GOT3 (cell line): ENCODE data around the gene PNPT1.
A peak's percentile ranks its signal among the peaks of the same experiment; 100 is the strongest.
"Not testable (repeated sequence)": the region's sequence is repeated elsewhere in the genome, so short reads cannot be mapped to it uniquely, and the experiment has no call there.

Experiments
- DNase-seq: peaks from one replicate; lab custom pipeline; 2025; ENCODE audit warnings: mixed read lengths; lab: John Stamatoyannopoulos, UW

PNPT1 gene

DNA sequence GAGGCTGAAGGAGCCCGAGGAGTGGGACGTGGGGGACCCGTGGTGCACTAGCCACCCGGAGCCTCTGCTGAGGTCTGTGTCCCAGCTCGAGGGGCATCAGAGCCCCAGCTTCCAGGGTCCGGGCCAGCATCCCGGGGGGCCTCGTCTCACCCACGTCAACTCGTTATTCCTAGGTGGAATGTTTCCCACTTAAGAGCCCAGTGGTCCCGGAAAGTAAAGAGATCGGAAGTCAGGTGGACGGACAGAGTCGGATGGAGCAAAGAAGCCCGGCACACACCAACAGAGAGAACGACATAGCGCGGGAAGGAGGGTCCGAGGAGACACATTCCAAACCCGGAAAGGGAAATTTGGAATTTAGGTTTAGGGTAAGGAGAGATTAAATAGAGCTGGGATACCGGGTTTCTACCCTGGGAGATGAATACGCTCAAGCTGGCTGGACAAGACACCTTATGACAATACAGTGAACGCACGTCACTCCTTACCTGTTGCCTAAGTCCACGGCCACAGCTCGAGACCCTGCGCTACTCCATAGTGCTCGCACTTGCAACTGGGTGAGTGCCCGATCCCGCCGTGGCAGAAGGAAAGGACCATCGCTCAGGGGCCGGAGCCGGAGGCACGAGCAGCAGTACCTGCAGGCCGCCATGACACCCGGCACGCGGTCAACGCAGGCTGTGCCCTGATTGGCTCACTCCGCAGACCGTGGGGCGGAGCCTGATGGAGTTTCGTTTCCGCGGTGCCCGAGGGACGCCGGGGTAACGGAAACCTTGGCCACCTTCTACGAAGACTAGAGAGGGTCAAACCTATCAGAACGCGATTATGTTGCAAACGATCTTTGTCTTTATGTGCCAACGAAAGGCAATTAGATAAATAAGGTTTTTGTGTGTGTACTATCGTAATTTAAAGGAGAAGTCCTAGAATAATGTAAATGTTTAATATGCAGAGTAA is at the start of gene PNPT1:
Gene PNPT1 (minus strand): TSS at position 664 of the 945 bp plus-strand sequence. CDS start 21 bp downstream, at position 643.
- peak; percentile 58 for DNase-seq

DNA sequence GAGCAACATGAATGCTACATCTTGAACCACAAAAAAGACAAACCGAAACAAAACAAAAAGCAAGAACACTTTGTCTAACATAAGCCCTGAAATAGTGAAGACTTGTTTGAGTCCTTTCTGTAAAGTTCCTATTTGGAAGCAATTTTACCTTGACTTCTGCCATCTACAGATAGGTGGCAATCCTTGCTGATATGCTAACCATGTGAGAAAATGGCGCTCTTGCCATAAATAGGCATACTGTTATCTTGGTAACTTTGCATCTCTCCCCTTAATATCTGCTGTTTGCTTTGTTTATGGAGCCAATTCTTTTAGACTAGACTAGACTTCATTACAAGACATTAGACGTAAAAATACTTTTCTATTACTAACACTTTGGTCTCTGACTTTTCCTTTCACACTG is 49.4 kb upstream of the PNPT1 start:
- no peak for DNase-seq

DNA sequence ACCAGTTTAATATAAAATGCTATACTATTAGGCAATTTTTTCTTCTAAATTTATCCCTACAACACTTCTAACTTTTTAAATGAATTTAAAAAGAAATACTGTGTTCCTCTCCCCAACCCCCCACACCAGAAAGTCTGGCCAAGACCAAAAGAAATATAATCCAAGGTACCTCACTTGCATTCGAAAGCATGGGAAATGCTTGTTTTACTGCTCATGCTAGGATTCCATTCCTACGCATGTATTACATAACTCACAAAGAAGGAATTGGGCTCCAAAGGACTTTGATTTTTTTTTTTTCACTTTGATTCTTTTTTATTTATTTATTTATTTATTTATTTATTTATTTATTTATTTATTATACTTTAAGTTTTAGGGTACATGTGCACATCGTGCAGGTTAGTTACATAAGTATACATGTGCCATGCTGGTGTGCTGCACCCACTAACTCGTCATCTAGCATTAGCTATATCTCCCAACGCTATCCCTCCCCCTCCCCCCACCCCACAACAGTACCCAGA is 42.4 kb upstream of the PNPT1 start:
- not testable (repeated sequence) for DNase-seq

DNA sequence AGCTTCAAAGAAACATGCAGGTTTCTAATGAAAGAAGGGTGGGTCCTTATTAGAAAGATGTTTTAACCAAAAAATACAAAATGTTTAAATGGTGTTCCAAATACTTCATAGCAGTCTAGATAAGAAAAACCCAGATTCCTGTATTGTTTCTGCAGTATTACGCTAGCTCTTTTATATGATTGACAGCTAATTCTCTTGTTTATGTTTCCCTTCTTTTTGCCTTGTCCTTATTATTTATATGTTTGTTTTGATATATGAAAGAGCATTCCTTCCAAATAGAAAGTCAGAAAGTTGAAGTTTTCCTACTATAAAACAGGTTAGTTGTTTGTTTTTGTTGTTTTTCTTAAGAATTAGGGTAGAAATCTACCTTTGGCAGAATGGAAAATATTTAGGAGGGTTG is 41.1 kb upstream of the PNPT1 start:
- no peak for DNase-seq

DNA sequence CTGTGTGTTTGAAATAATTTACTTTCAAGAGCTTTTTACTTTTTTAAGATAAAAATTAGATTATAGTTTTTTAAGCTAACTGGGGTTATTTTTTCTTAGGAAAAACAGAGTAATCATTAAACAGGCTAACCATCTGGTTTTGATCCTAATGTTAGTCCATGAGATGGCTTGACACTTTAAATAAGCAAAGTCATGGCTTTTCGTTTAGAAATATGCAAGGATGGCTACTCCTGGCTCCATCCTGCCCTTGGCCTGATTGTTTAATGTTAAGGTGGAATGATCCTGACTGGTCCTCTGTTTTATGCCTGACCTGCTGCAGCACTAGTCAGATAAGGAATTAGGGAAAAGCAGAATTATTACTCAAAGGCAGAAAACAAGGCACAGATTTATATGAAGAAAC is 39.7 kb upstream of the PNPT1 start:
- DNase-seq = no peak

DNA sequence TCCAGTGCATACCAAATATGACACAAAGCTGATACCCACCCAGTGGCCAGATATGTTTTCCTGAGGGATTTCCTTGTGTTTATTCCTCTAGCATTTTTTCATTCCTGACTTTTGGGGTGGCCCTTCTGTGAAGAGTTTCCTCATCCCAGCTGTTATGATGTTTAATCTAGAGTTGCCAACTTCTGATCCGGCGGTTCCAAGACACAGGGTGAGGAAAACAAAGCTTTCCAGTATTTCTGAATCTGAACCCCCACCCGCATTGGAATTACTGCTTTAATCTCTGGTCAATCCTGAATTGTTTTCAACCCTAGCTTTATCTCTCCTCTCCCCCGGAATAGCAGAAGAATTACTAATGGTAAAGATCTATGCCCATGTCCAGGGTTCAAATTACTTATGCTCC is 39.2 kb upstream of the PNPT1 start:
- no peak for DNase-seq

DNA sequence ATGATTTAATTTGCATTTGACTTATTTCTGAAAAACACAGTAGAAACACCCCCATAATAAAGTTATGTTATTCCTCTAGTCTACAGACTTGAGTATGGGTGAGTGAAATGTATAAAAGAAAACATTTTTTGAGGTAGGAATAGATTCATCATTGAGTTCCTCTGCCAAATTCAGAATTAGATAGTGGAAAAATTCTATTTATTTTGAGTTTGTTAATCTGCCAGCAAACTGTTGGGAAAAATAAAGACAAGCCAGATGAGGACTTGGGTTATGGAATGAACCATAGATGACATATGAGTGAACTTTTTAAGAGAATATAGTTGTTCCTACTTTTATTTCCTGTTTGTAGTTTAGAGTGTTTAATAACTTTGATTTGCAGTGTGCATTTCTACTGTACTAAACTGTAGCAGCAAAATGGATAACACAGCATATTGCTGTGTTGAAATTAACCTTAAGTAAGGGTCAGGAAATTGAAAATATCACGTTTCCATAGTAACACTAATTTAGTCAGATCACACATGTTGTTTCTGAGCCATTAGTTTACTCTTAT is 35.6 kb upstream of the PNPT1 start:
- DNase-seq = no peak

DNA sequence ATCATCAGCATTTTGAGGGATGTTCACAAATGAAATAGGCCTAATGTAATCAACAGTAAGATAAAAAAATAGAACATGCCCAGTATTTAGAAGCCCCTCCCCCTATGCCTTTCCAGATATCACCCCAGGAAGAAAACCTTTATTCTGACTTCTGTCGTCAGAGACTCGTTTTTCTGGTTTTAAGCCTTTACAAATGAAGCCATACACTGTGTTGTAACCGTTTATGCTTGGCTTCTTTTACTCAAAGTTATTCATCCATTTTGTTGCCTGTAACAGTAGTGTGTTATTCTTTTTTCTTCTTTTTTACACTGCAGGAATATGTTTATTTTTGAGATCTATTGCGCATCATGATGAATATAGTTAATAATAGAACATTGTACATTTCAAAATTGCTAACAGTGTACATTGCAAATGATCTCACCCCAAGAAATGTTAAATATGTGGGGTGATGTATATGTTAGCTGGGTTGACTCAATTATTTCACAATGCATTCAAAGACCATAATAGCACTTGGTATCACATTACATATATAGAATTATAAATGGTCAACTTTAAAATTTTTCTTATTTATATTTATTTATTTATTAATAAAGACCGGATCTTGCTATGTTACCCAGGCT is 28.1 kb upstream of the PNPT1 start:
- DNase-seq = no peak

DNA sequence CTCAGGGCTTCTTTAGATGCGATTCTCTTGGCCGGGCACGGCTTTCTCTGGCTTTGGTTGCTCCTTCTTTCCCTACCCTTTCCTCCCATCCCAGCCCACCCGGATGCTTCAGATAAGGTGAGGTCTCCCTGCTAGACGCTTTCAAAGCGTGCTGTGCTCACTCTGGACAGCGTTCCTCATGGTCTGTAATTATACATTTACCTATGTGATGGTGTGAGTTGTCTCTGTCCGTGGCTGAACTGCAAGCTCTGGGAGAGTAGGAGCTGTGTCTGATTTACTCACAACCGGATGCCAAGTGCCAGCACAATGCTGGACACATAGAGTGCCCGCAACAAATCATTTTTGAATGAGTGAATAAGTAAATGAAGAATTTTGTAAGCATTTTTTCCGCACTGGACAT is 26.8 kb upstream of the PNPT1 start:
- no peak for DNase-seq

DNA sequence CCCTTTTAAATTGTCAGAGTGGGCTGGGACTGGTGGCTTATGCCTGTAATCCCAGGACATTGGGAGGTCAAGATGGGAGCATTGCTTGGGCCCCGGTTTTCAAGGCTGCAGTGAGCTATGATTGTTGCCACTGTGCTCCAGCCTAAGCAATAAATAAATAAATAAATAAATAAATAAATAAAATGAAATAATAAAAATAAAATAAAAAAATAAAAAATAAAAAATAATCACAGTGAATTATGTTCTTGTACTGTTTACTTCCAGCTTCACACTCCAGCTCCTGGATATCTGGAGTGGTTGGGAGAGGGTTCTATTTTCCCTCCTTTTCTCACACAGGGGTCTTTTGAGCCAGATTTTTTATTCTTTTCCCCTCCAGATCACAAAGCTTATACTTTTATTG is 26.2 kb upstream of the PNPT1 start:
- DNase-seq = no peak

DNA sequence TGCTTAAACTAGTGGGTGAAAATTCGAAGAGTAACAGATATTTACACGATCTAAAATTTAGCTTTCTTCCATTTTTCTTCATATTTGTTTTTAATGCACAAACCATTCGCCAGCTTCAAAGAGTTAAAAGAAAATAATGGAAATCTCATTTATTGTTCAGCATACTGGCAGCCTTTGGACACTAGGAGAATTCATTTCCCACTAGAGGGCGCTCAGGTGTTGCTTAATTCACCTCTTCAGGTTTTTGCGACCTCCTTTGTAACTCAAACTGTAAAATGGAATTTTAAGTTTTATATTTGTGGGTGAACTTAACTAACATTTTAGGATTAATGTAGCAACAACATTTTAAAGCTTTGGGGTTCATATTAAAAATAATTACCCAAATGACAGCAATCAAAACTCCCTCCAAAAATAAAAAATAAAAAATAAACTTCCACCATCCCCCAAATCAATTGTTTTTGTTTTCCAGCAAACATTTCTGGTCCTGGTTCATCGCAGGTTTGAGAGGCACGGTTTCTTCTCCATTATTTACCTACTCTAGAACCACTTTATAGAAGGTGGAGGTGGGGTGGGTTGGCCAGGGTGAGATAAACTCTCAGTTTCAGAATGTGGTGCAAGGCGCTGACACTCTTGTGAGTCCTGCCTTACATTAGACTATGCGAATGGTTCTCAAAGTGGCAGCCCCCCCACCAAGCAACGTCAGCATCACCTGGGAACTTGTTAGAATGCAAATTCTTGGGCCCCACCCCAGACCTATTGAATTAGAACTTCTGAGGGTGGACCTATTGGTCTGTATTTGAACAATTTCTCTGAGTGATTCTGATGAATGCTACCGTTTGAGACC is 24.7 kb upstream of the PNPT1 start:
- no peak for DNase-seq

DNA sequence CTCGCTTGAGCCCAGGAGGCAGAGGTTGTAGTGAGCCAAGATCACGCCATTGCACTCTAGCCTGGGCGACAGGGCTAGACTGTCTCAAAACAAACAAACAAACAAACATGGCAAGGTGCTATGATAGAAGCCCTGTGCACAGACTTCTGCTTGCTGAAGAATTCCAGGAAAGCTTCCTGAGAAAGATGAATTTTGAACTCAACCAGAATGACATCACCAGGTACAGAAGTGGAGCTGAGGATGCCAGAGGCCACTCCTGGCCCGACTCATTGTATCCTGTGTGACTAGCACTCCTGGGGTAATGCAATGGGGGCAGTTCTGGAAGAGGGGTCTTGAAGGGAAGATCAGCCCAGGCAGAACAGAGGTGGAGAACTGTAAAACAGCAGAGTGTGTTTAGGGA is 22.0 kb upstream of the PNPT1 start:
- DNase-seq = no peak

DNA sequence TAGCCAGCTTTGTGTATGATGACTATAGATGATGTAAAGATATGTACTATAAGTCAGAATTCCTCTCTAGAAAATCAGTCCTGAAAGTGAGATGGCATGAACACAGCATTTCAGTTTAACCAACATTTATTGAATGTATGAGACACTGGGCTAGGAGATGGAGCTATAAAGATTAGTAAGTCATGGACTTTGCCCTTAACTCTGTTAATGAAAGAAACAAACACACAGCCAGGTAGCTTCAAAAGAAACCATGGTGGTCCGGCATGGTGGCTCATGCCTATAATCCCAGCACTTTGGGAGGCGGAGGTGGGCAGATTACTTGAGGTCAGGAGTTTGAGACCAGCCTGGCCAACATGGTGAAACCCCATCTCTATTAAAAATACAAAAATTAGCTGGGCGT is 21.5 kb upstream of the PNPT1 start:
- DNase-seq = not testable (repeated sequence)

DNA sequence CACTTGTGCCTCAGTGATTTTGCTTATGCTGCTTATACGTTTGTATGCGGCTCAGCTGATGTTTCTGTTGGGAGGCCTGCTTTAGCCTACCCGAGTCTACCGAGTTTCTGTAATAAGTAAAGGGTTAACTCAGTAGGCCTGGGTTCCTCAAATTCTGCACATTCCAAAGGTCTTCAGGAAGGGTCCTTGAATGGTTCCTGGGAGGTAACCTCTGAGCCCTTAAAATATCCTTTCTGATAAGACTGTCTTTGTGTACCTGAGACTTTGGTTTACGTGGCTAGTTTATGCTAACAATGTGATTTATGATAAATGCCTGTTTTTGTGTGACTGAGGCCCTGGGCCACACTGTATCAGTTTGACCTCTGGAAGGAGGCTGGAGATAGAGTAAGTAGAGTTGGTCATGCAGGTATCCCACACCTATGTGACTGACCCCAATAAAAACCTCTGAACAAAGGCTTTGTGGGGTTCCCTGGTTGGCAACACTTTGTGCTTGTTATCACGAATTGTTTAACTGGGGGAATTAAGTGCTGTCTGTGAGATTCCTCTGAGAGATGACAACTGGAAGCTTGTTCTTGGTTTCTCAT is 18.9 kb upstream of the PNPT1 start:
- no peak for DNase-seq

DNA sequence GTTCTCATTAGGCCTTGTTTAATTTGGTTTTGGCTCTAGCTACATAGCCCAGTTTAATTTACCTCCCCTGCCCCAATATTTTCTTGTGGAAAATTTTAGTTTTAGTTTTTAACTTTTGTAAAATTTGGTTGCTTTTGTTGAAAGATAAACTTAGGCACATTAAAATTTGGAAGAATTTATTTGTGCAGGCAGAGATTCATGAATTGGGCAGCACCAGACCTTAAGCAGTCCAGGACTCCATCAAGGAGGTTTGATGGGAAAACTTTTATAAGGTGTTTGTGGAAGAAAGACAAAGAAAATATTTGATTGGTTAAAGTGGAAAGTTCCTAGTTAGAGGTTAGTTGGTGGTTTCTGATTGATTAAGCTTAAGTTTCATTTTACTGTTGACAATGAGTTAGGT is 16.4 kb upstream of the PNPT1 start:
- DNase-seq = no peak

DNA sequence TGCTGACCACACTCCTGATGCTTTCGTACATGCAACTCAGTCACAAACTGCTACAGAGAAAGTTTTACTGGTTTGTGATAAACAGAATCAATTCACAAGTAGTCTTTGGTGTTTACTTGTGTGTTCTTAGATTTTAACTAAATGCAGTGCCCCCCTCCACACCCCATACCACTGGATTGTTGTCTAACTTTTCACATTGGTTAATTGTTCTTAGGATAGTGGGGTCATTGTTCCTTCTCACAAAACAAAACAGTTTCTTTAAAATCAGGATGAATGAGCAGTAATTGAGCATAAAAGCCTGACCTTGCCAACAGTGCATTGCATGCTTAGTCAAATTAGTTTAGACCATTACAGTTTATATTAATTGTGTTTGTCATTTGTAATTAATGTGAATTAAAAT is 14.1 kb upstream of the PNPT1 start:
- DNase-seq = no peak

DNA sequence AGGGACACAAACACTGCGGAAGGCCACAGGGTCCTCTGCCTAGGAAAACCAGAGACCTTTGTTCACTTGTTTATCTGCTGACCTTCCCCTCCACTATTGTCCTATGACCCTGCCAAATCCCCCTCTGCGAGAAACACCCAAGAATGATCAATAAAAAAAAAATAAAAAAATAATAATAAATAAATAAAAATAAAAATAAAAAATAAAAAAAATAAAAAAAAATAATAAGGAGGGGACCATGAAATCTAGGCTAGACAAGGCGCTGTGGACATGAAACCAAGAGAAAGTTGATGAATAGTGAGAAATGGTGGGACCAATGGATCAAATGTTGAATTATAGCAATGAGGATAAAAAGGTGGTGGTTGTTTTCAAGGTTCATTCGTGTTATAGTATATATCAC is 12.6 kb upstream of the PNPT1 start:
- not testable (repeated sequence) for DNase-seq

DNA sequence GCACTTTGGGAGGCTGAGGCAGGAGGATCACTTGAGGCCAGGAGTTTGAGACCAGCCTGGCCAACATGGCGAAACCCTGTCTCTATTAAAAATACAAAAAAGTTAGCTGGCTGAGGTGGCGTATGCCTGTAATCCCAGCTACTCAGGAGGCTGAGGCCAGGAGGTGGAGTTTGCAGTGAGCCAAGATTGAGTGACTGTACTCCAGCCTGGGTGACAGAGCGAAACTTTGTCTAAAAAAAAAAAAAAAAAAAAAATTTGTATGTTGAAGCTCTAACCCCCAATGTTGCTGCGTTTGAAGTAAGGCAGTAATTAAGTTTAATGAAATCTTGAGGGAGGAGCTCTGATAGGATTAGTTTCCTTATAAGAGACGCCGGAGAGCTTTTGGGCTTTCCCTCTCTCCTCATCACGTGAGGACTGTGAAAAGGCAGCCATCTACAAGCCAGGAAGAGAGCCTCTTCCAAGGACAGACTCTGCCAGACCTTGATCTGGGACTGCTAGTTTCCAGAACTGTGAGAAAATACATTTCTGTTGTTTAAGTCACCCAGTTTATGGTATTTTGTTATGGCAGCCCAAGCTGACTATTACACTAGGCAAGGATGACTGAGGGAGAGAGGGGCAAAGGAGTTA is 11.5 kb upstream of the PNPT1 start:
- DNase-seq = no peak

DNA sequence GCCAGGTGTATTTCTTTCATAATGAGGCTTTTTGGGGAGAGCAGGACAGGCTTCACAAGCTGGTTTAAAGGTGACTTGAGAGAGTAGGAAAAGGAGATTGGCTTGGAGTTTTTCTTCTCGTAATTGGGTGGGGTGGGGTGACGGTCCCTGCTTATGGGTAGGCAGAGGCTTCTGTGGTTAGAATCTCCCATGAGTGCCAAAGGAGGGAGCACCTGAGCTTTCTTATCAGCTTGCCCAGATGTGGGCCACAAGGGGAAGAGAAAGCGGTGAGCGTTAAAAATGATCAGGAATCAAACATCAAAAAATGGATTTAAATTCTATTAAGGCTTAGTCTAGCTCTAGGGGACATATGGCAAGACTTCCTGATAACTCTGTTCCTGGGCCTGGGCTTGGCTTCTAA is 9.7 kb upstream of the PNPT1 start:
- no peak for DNase-seq

DNA sequence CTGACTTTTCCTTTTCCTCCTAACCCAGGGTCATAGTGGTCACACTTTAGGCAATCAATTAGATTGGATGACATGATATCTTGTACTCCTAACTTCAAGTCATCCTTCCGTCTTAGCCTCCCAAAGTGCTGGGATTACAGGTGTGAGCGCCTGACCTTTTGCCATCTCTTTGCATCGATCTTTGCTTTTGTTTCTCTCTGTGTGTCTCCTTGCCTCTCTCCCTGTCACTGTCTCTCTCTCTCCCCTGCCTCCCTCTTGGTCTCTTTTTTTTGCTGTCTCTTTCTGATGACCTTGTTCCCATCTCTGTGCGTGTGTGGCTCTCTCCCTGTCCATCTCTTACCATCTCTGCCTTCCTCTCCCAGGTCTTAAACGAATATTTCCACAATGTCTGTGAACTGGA is 904 bp downstream of the PNPT1 start:
- DNase-seq = not testable (repeated sequence)

DNA sequence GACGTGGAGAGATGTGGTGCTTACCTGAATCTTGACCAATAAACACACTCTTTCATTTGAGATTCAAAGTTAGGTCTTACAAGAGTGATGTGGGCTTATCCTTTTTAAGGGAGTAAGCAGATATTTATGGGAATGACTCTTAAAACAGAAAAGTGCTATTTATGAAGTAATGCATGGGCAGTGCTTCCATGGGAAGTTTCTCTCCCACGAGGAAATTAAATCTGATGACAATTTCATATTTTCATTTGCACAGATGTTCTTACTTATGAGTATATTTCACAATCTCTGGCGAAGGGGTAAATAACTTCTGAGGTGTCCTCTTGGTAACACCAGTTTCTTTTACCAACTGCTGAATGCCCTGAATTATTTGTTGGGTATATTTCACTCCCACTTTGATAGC is 21.0 kb downstream of the PNPT1 start:
- DNase-seq = no peak
